HCT116 (cell line): ENCODE data around the gene ERBB4. TPM values are rescaled to one million over a fixed set of nuclear protein-coding genes. Genes with fewer than 3 reads are reported as not detected.

Experiments
- ATAC-seq: fragments of 200-7000 bp; cut with Tn5 transposase; 2 replicates; pipeline ENCODE4 v1.9.1; 2020; ENCODE audit warnings: mild to moderate bottlenecking, moderate library complexity
- BruUV-seq: library from RNA; stranded (reverse); fragments of 400-500 nt; replicated peaks from 2 replicates; lab custom pipeline; 2021; lab: Mats Ljungman, UMichigan
- CTCF ChIA-PET: fragments of 300-600 bp; sonication (Branson Sonifier 250); formaldehyde crosslinking; loops from one replicate; lab custom pipeline; 2021; ENCODE audit warnings: antibody characterized with exemption; lab: Charles Lee
- POLR2A ChIA-PET: fragments of 300-600, 350-600 bp; sonication (Branson Sonifier 250); formaldehyde crosslinking; loops from one replicate; lab custom pipeline; 2021; ENCODE audit warnings: antibody characterized with exemption; lab: Charles Lee
- RAD21 ChIA-PET, 2 experiments: fragments of 300-600 bp; sonication (Branson Sonifier 250); formaldehyde crosslinking; loops; one replicate each; lab custom pipeline; 2023; ENCODE audit warnings: low total read pairs in 2 of 2; ENCODE audit not compliant: uncharacterized antibody in 2 of 2, unreplicated experiment in 2 of 2, low non-redundant PET in 1 of 2; lab: Charles Lee
- DNase-seq: peaks from one replicate; pipeline ENCODE4 v3.0.0-alpha.2; 2010; ENCODE audit warnings: low read depth, low spot score
- H2AFZ ChIP-seq: fragments of 200-600 bp; shearing (Covaris generic), sonication (generic); 2 replicates; pipeline ENCODE4 v1.6.1; 2017; ENCODE audit warnings: low read depth, mixed run types, mixed read lengths, antibody characterized with exemption, low read length; ENCODE audit not compliant: poor library complexity, severe bottlenecking
- H3K27ac ChIP-seq: 2 replicates; pipeline ENCODE4 v1.5.1; 2012; ENCODE audit warnings: low read depth, low read length
- H3K27me3 ChIP-seq: fragments of 200-600 bp; sonication (generic); 2 replicates; pipeline ENCODE4 v1.6.1; 2016; ENCODE audit warnings: mixed run types, low read length, mixed read lengths; ENCODE audit not compliant: insufficient read depth
- H3K36me3 ChIP-seq, 2 experiments: fragments of 200-500 bp in 1 of 2; fragments of 200-600 bp in 1 of 2; sonication (Bioruptor generic) in 1 of 2; sonication (generic) in 1 of 2; 2 replicates each; pipeline versions ENCODE4 v1.5.1 to v1.6.1; 2014 to 2016; ENCODE audit warnings: low read length in 2 of 2, inconsistent platforms in 1 of 2, mixed read lengths in 1 of 2, mixed run types in 1 of 2; ENCODE audit not compliant: insufficient read depth in 2 of 2, control insufficient read depth in 1 of 2
- H3K4me1 ChIP-seq, 2 experiments: fragments of 200-600 bp in 1 of 2; sonication (generic) in 1 of 2; 2 replicates each; pipeline versions ENCODE4 v1.5.1 to v1.6.1; 2012 to 2017; ENCODE audit warnings: low read length in 2 of 2, inconsistent platforms in 1 of 2, mild to moderate bottlenecking in 1 of 2, mixed read lengths in 1 of 2, mixed run types in 1 of 2, moderate library complexity in 1 of 2; ENCODE audit not compliant: insufficient read depth in 2 of 2, control insufficient read depth in 1 of 2
- H3K4me2 ChIP-seq: fragments of 200-600 bp; sonication (generic); 2 replicates; pipeline ENCODE4 v1.6.1; 2017; ENCODE audit warnings: mixed run types, low read length, mixed read lengths
- H3K4me3 ChIP-seq, 2 experiments: fragments of 200-600 bp in 1 of 2; sonication (generic) in 1 of 2; replicated peaks in 1 of 2; 2 replicates each; pipeline ENCODE4 v1.5.1; 2011 to 2016; ENCODE audit warnings: low read length in 2 of 2, control low read depth in 1 of 2, low read depth in 1 of 2, mild to moderate bottlenecking in 1 of 2, mixed read lengths in 1 of 2, mixed run types in 1 of 2
- H3K79me2 ChIP-seq: fragments of 200-600 bp; sonication (generic); 2 replicates; pipeline ENCODE4 v1.6.1; 2017; ENCODE audit warnings: mild to moderate bottlenecking, mixed run types, low read length, moderate library complexity, mixed read lengths; ENCODE audit not compliant: insufficient read depth
- H3K9ac ChIP-seq: fragments of 200-600 bp; sonication (generic); 2 replicates; pipeline ENCODE4 v1.6.1; 2016; ENCODE audit warnings: low read length, mixed read lengths
- H3K9me2 ChIP-seq: fragments of 200-600 bp; sonication (generic), shearing (Covaris generic); 2 replicates; pipeline ENCODE4 v1.6.1; 2017; ENCODE audit warnings: mixed run types, mild to moderate bottlenecking, moderate library complexity; ENCODE audit not compliant: insufficient read depth
- H3K9me3 ChIP-seq, 2 experiments: fragments of 200-500 bp in 1 of 2; fragments of 200-600 bp in 1 of 2; sonication (Bioruptor generic) in 1 of 2; sonication (generic) in 1 of 2; 2 replicates each; pipeline ENCODE4 v1.6.1; 2014 to 2017; ENCODE audit warnings: low read length in 2 of 2, mixed read lengths in 2 of 2, inconsistent platforms in 1 of 2, low read depth in 1 of 2, mild to moderate bottlenecking in 1 of 2, mixed run types in 1 of 2, moderate library complexity in 1 of 2; ENCODE audit not compliant: control insufficient read depth in 1 of 2, insufficient read depth in 1 of 2
- H4K20me1 ChIP-seq: fragments of 200-600 bp; sonication (generic), shearing (Covaris generic); 2 replicates; pipeline ENCODE4 v1.6.1; 2017; ENCODE audit warnings: mixed run types, mild to moderate bottlenecking, moderate library complexity; ENCODE audit not compliant: insufficient read depth
- EGR1 ChIP-seq: IDR thresholded peaks from 2 replicates; pipeline ENCODE4 v1.6.1; 2012; ENCODE audit warnings: low read depth
- ELF1 ChIP-seq: IDR thresholded peaks from 2 replicates; pipeline ENCODE4 v1.6.1; 2012; ENCODE audit warnings: low read depth, borderline replicate concordance
- EZH2 ChIP-seq: fragments of 200-600 bp; sonication (generic); IDR thresholded peaks from 2 replicates; pipeline ENCODE4 v1.6.1; 2017; ENCODE audit warnings: antibody characterized with exemption, mixed run types
- FOSL1 ChIP-seq: IDR thresholded peaks from 2 replicates; pipeline ENCODE4 v1.6.1; 2012; ENCODE audit warnings: low read depth
- JUND ChIP-seq: IDR thresholded peaks from 2 replicates; pipeline ENCODE4 v1.6.1; 2012
- RAD21 ChIP-seq: IDR thresholded peaks from 2 replicates; pipeline ENCODE4 v1.6.1; 2012; ENCODE audit warnings: low read depth, mild to moderate bottlenecking
- SIN3A ChIP-seq: IDR thresholded peaks from 2 replicates; pipeline ENCODE4 v1.6.1; 2012; ENCODE audit warnings: low read depth
- SP1 ChIP-seq: IDR thresholded peaks from 2 replicates; pipeline ENCODE4 v1.6.1; 2012; ENCODE audit warnings: low read depth
- TCF7L2 ChIP-seq: IDR thresholded peaks from 2 replicates; pipeline ENCODE4 v1.7.0; 2011; ENCODE audit warnings: borderline replicate concordance, inconsistent platforms; ENCODE audit not compliant: insufficient read depth, insufficient read length; ENCODE audit errors: extremely low read depth
- ZFX ChIP-seq: fragments of 450-650 bp; IDR thresholded peaks from 2 replicates; pipeline ENCODE4 v1.6.1; 2017
- intact Hi-C: fragments of 100-400 bp; cut with micrococcal nuclease; formaldehyde crosslinking; loops from 2 replicates; pipeline ENCODE4 v1.10.0; 2022
- total RNA-seq: library from RNA; stranded (reverse); gene quantifications from one replicate; pipeline ENCODE4 v1.2.1, GENCODE V29; 2021; ENCODE audit not compliant: unreplicated experiment
- TF ChIP-seq, protein P1 (sequence below): IDR thresholded peaks from 2 replicates; pipeline ENCODE4 v1.6.1; 2011; ENCODE audit warnings: mild to moderate bottlenecking, low read length, moderate library complexity; ENCODE audit not compliant: insufficient replicate concordance; ENCODE audit errors: extremely low read depth
- TF ChIP-seq, protein P2 (sequence below): IDR thresholded peaks from 2 replicates; pipeline ENCODE4 v1.6.1; 2012
- TF ChIP-seq, protein P3 (sequence below): IDR thresholded peaks from 2 replicates; pipeline ENCODE4 v1.6.1; 2012
- TF ChIP-seq, protein P4 (sequence below), 3 experiments: fragments of 200-600 bp in 1 of 3; sonication (generic) in 1 of 3; IDR thresholded peaks in 2 of 3; conservative IDR thresholded peaks in 1 of 3; 2 replicates each; pipeline ENCODE4 v1.5.1; 2012 to 2017; ENCODE audit warnings: low read depth in 2 of 3, low read length in 2 of 3, antibody characterized with exemption in 1 of 3, borderline replicate concordance in 1 of 3, control low read depth in 1 of 3, mild to moderate bottlenecking in 1 of 3, mixed read lengths in 1 of 3, mixed run types in 1 of 3, moderate library complexity in 1 of 3; ENCODE audit not compliant: insufficient read depth in 1 of 3

Gene ERBB4
- total RNA-seq, 1 experiment from 2014 or later = 0.10 TPM

DNA sequence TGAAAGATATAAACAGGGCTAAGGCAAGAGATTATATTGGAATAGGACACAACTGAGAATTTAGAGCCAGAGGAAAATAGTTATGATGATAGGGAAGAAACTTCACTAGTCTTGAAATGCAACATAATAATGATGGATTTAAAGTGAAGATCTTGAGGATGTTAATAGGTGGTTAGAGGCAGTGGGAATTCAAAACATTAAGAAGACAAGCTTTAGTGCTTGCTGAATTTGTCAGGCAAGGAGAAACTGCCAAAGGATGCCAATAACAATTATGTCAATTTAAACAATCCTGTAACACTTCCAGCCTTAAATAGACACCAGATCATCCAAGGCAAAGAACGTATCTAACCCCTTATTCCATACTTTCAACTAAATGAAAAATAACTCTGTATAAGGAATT is 330.1 kb downstream of the ERBB4 start:
- Histone ChIP-seq H3K79me2 (no peaks in the 10 kb centered on the region), H3K27me3 (no peaks in the 10 kb centered on the region), H3K36me3 (no peaks in the 10 kb centered on the region), H3K4me2 (no peak overlapping the region), H3K9ac (no peak overlapping the region), H3K4me1 (no peaks in the 10 kb centered on the region), H3K9me3 (no peaks in the 10 kb centered on the region), H3K27ac (no peak overlapping the region), H3K4me3 (no peak overlapping the region), H3K9me2 (no peaks in the 10 kb centered on the region), H4K20me1 (no peaks in the 10 kb centered on the region), H2AFZ (no peak overlapping the region)
- ChIA-PET POLR2A (no interaction called here), RAD21 (no interaction called here), CTCF (no interaction called here)
- intact Hi-C loops = no loop called here
- DNase-seq (no peak), ATAC-seq (no peak)
- TF ChIP-seq, protein P1, sequence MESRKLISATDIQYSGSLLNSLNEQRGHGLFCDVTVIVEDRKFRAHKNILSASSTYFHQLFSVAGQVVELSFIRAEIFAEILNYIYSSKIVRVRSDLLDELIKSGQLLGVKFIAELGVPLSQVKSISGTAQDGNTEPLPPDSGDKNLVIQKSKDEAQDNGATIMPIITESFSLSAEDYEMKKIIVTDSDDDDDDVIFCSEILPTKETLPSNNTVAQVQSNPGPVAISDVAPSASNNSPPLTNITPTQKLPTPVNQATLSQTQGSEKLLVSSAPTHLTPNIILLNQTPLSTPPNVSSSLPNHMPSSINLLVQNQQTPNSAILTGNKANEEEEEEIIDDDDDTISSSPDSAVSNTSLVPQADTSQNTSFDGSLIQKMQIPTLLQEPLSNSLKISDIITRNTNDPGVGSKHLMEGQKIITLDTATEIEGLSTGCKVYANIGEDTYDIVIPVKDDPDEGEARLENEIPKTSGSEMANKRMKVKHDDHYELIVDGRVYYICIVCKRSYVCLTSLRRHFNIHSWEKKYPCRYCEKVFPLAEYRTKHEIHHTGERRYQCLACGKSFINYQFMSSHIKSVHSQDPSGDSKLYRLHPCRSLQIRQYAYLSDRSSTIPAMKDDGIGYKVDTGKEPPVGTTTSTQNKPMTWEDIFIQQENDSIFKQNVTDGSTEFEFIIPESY = no peak
- TF ChIP-seq EZH2 (no peak), TCF7L2 (no peak), EGR1 (no peak), ELF1 (no peak)
- TF ChIP-seq, protein P2, sequence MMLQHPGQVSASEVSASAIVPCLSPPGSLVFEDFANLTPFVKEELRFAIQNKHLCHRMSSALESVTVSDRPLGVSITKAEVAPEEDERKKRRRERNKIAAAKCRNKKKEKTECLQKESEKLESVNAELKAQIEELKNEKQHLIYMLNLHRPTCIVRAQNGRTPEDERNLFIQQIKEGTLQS = no peak
- TF ChIP-seq, protein P3, sequence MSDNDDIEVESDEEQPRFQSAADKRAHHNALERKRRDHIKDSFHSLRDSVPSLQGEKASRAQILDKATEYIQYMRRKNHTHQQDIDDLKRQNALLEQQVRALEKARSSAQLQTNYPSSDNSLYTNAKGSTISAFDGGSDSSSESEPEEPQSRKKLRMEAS = no peak
- no TSS peak for BruUV-seq

DNA sequence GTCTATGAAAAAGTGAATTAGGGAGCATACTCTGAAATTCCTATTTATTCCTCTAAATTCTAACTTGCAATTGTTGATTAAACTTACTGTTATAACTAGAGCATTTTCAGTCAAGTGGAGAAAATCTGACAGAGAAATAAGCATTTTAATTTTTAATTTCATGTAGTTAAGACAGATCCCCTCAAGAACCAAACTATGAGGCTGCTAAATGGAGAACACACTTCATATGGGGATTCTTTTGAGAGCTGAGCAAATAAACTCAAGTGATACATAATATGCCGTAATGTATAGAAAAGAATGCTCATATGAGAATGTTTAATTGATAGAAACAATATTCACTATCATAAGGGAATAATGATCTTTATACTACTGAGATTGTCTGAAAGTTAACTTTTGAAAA is 340.8 kb downstream of the ERBB4 start:
- intact Hi-C loops = no loop called here
- Histone ChIP-seq H3K4me1 (no peaks in the 10 kb centered on the region), H3K79me2 (no peaks in the 10 kb centered on the region), H3K9me2 (no peaks in the 10 kb centered on the region), H3K4me3 (no peak overlapping the region), H3K9me3 (no peaks in the 10 kb centered on the region), H3K36me3 (no peaks in the 10 kb centered on the region), H2AFZ (no peak overlapping the region), H3K27ac (no peak overlapping the region), H3K27me3 (no peaks in the 10 kb centered on the region), H4K20me1 (no peaks in the 10 kb centered on the region), H3K9ac (no peak overlapping the region), H3K4me2 (no peak overlapping the region)
- BruUV-seq = no TSS peak
- ChIA-PET RAD21 (no interaction called here), POLR2A (no interaction called here), CTCF (no interaction called here)
- ATAC-seq = no peak
- TF ChIP-seq FOSL1 = no peak
- TF ChIP-seq RAD21 = no peak
- no peak for TF ChIP-seq SP1
- TF ChIP-seq SIN3A = no peak
- TF ChIP-seq EZH2 = no peak
- TF ChIP-seq JUND = no peak
- TF ChIP-seq, protein P4, sequence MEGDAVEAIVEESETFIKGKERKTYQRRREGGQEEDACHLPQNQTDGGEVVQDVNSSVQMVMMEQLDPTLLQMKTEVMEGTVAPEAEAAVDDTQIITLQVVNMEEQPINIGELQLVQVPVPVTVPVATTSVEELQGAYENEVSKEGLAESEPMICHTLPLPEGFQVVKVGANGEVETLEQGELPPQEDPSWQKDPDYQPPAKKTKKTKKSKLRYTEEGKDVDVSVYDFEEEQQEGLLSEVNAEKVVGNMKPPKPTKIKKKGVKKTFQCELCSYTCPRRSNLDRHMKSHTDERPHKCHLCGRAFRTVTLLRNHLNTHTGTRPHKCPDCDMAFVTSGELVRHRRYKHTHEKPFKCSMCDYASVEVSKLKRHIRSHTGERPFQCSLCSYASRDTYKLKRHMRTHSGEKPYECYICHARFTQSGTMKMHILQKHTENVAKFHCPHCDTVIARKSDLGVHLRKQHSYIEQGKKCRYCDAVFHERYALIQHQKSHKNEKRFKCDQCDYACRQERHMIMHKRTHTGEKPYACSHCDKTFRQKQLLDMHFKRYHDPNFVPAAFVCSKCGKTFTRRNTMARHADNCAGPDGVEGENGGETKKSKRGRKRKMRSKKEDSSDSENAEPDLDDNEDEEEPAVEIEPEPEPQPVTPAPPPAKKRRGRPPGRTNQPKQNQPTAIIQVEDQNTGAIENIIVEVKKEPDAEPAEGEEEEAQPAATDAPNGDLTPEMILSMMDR (IDR thresholded peaks at IDR 0.05 in 2 of 3, conservative IDR thresholded peaks at IDR 0.05 in 1 of 3; ENCODE audit: borderline replicate concordance in 1 of 3, insufficient read depth in 1 of 3, low read depth in 2 of 3, low read length in 2 of 3) = no peak
- TF ChIP-seq, protein P2 = no peak
- no peak for TF ChIP-seq ZFX
- no peak for DNase-seq
